ENCODE data around the gene DAGLB. TPM values are rescaled to one million over a fixed set of nuclear protein-coding genes. Genes with fewer than 3 reads are reported as not detected.

Gene DAGLB
- total and polyA plus RNA-seq, 2 of the 8 experiments (the other 6 are each of a cell fraction or from before 2014, with no cell fraction given), result 27.0 to 39.6 TPM

- FAIRE-seq, result no peak
- peaks cover 3 to 6% of the 10 kb centered on the region in 2 experiments for H4K20me1 ChIP-seq (replicated peaks in 1 of 2; ENCODE audit: control insufficient read depth in 1 of 2, insufficient read depth in 2 of 2, low read length in 2 of 2)
- H3K9ac ChIP-seq (replicated peaks in 1 of 4; ENCODE audit: extremely low read depth in 1 of 4, low read depth in 3 of 4, low read length in 3 of 4), result no peak overlapping the region
- H3K36me3 ChIP-seq (ENCODE audit: control insufficient read depth in 2 of 4, insufficient read depth in 4 of 4, low read length in 3 of 4), result peaks cover 10 to 63% (median 32%) of the 10 kb centered on the region in 4 experiments
- H3K27me3 ChIP-seq (replicated peaks in 1 of 4; ENCODE audit: control insufficient read depth in 3 of 4, extremely low read depth in 1 of 4, insufficient read depth in 3 of 4, low read length in 3 of 4), result no peaks in the 10 kb centered on the region
- CTCF ChIA-PET (ENCODE audit: partially characterized antibody), result interaction anchor here (0.6 to 1.4 kb wide), 15 partner anchors 9 to 270 kb away, joined by 3 to 8 read pairs (median 3); no protein-coding TSS in a partner anchor
- H3K27ac ChIP-seq (ENCODE audit: low read depth, low read length), result no peak overlapping the region
- H3K4me1 ChIP-seq (replicated peaks in 1 of 4; ENCODE audit: control insufficient read depth in 3 of 4, insufficient read depth in 4 of 4, low read length in 3 of 4), result peaks cover 0 to under 1% (median 0%) of the 10 kb centered on the region in 4 experiments; a peak in 2 of 7 replicates
- no peaks in the 10 kb centered on the region for H3K9me3 ChIP-seq (ENCODE audit: insufficient read depth in 2 of 2, low read depth in 1 of 2, low read length in 1 of 2)
- H2BK20ac ChIP-seq (ENCODE audit: low read length), result no peak overlapping the region
- no peak overlapping the region for H2AK5ac ChIP-seq (ENCODE audit: low read depth, low read length)
- no peak overlapping the region for H4K5ac ChIP-seq (ENCODE audit: insufficient read length, low read depth, low read length)
- H2BK120ac ChIP-seq (replicated peaks; ENCODE audit: low read depth, low read length), result no peak overlapping the region
- no peak overlapping the region for H2BK12ac ChIP-seq (ENCODE audit: low read depth, low read length)
- H2BK5ac ChIP-seq (ENCODE audit: low read depth, low read length), result no peak overlapping the region
- H4K91ac ChIP-seq (replicated peaks; ENCODE audit: insufficient read length, low read length), result no peak overlapping the region
- 84% methylated on average over 9 of the region's 10 CpGs; no CpG with 5 or more reads in 1 of the 2 experiments for WGBS, 2 experiments (ENCODE audit: extremely low coverage in 1 of 2, insufficient coverage in 1 of 2, insufficient read length in 1 of 2, insufficient replicate concordance in 2 of 2, low coverage in 1 of 2, low lambda C conversion rate in 2 of 2, missing lambda C conversion rate in 1 of 2)
- no peaks in the 10 kb centered on the region for H3K23me2 ChIP-seq (ENCODE audit: low read depth, low read length)
- H4K8ac ChIP-seq (ENCODE audit: extremely low read depth, insufficient read depth, low read length), result no peak overlapping the region; the same call in 1 of the 2 replicates
- H3K4me2 ChIP-seq (ENCODE audit: insufficient read depth in 1 of 2, low read depth in 2 of 2, low read length in 2 of 2), result no peak overlapping the region
- no peak overlapping the region for H2AFZ ChIP-seq (ENCODE audit: low read length)
- H3K14ac ChIP-seq (ENCODE audit: insufficient read length), result no peak overlapping the region
- POLR2A ChIA-PET (ENCODE audit: partially characterized antibody), result interaction anchor here (0.6 to 2.2 kb wide), 8 partner anchors 9 to 422 kb away, joined by 3 to 5 read pairs (median 3); partner anchors contain the start of genes DAGLB and PMS2
- peaks cover 0 to 25% of the 10 kb centered on the region in 2 experiments; a peak in 2 of 4 replicates for H3K79me2 ChIP-seq (ENCODE audit: control insufficient read depth in 1 of 2, insufficient read depth in 2 of 2, low read length in 2 of 2)
- H3K4me3 ChIP-seq (ENCODE audit: extremely low read depth in 1 of 4, insufficient read depth in 2 of 4, low read depth in 3 of 4, low read length in 4 of 4), result no peak overlapping the region
- H3K18ac ChIP-seq (ENCODE audit: extremely low read depth, low read length), result no peak overlapping the region
- TF ChIP-seq, protein P1, sequence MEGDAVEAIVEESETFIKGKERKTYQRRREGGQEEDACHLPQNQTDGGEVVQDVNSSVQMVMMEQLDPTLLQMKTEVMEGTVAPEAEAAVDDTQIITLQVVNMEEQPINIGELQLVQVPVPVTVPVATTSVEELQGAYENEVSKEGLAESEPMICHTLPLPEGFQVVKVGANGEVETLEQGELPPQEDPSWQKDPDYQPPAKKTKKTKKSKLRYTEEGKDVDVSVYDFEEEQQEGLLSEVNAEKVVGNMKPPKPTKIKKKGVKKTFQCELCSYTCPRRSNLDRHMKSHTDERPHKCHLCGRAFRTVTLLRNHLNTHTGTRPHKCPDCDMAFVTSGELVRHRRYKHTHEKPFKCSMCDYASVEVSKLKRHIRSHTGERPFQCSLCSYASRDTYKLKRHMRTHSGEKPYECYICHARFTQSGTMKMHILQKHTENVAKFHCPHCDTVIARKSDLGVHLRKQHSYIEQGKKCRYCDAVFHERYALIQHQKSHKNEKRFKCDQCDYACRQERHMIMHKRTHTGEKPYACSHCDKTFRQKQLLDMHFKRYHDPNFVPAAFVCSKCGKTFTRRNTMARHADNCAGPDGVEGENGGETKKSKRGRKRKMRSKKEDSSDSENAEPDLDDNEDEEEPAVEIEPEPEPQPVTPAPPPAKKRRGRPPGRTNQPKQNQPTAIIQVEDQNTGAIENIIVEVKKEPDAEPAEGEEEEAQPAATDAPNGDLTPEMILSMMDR (IDR thresholded peaks at IDR 0.05; ENCODE audit: control extremely low read depth in 1 of 3, insufficient read depth in 1 of 3, low read depth in 1 of 3, low read length in 3 of 3), result peak in 2 of 3 experiments; percentile 31 to 35; a peak in 2 of 4 replicates
- TF ChIP-seq SIRT6 (IDR thresholded peaks at IDR 0.05; ENCODE audit: low read length), result no peak
- peak in 1 of 2 experiments; percentile 35; a peak in 1 of 4 replicates for TF ChIP-seq RAD21 (IDR thresholded peaks at IDR 0.05 in 1 of 2, conservative IDR thresholded peaks at IDR 0.05 in 1 of 2; ENCODE audit: low read depth in 2 of 2, low read length in 2 of 2)
- no peak overlapping the region for H3K4ac ChIP-seq (replicated peaks; ENCODE audit: insufficient read length, low read depth, low read length)
- H2BK15ac ChIP-seq (ENCODE audit: low read length), result no peak overlapping the region
- no peak overlapping the region for H3K56ac ChIP-seq (replicated peaks; ENCODE audit: insufficient read length, low read depth, low read length)
- H3K79me1 ChIP-seq (ENCODE audit: low read depth, low read length), result peaks cover 5% of the 10 kb centered on the region
- DNase-seq (ENCODE audit: low read depth in 1 of 2, low spot score in 2 of 2), result no peak
- no peak overlapping the region for H3K23ac ChIP-seq (ENCODE audit: insufficient read length)
Observed at GRCh38 chr7:6430271-6430940, 17.3 kb downstream of the DAGLB start.
